ENCODE measurements around the gene CCR6.

DNA sequence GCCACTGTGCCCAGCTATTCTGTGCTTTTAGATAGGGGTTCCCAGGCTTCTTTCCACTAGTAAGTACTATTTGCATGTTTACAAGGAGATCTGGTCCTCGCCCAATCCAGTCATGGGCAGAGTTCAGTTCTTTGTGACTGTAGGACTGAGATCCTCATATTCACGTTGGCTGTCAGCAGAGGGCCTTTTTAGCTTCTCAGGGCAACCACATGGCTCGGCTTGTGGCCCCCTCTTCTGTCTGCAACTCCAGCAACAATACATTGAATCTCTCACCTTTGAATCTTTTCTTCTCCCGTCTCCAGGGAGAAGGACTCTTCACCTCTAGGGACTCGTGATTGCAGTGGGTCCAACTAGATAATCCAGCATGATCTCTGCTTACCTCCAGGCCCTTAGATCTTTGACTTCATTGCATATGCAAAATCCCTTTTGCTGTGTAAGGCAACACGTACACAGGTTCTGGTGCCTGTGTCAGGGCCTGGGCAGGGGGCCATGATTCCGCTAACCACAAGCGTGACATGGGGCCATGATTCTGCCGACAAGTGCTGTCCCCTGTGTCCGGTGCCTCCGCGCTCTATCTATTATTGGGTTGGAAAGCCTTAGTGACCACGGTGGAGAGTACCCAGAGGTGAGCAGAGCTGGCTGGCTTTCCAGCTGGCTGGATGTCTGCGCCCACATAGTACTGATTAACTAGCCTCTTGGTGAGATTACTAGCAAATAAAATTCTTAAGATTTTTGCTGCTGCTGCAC lies 5.1 kb downstream of the CCR6 start:
- no peak for TF ChIP-seq EZH2 (IDR thresholded peaks at IDR 0.05; ENCODE audit: insufficient read depth, poor library complexity, severe bottlenecking)
- no peak for TF ChIP-seq EZH2phosphoT487 (IDR thresholded peaks at IDR 0.05; ENCODE audit: insufficient read depth, low read depth)

Data from GM23248 (cell line).